HFF-Myc (cell line): Measurements from ENCODE around the gene GCK.

ENCODE experiments used
- DNase-seq: peaks from one replicate; pipeline ENCODE4 v3.0.0-alpha.2; 2011; ENCODE audit warnings: low read depth; ENCODE audit errors: extremely low read depth
- H3K4me3 ChIP-seq: replicated peaks from 2 replicates; pipeline ENCODE4 v1.5.1; 2011; ENCODE audit warnings: low read depth, mild to moderate bottlenecking, control low read depth, low read length
- CTCF ChIP-seq: IDR thresholded peaks from 2 replicates; pipeline ENCODE4 v1.5.1; 2012; ENCODE audit warnings: mild to moderate bottlenecking, low read depth, low read length, control low read depth; ENCODE audit errors: missing control alignments

GCK gene

GRCh38 chr7:44150966-44151941 is 38.0 kb downstream of the GCK start:
- no peak for DNase-seq
- TF ChIP-seq CTCF: no peak
- H3K4me3 ChIP-seq: no peak overlapping the region

GRCh38 chr7:44150466-44150832 is 38.8 kb downstream of the GCK start:
- no peak for DNase-seq
- H3K4me3 ChIP-seq: no peak overlapping the region
- TF ChIP-seq CTCF: no peak

- TF ChIP-seq CTCF: no peak
- no peak for DNase-seq
These were observed 39.4 kb downstream of the GCK start for GRCh38 chr7:44149571-44150465.

GRCh38 chr7:44148961-44149536 is 40.2 kb downstream of the GCK start:
- DNase-seq: no peak
- no peak overlapping the region for H3K4me3 ChIP-seq
- no peak for TF ChIP-seq CTCF

More at GRCh38 chr7:44149571-44150465, 39.4 kb downstream of the GCK start:
- H3K4me3 ChIP-seq: no peak overlapping the region

GRCh38 chr7:44148166-44148565 is 41.1 kb downstream of the GCK start:
- TF ChIP-seq CTCF: no peak
- no peak overlapping the region for H3K4me3 ChIP-seq
- no peak for DNase-seq
